Lower leg skin (tissue), 4 donors: ENCODE data around the gene SLC52A3. TPM values are rescaled to one million over a fixed set of nuclear protein-coding genes. Genes with fewer than 3 reads are reported as not detected.
"Not testable (repeated sequence)": the region's sequence is repeated elsewhere in the genome, so short reads cannot be mapped to it uniquely, and the experiment has no call there.

ENCODE experiments used
- DNase-seq, 2 donors: peaks; one replicate each; pipeline ENCODE4 v3.0.0-alpha.2; 2019; ENCODE audit warnings: low spot score in 2 of 2
- H3K4me3 ChIP-seq: fragments of 200-600 bp; sonication (generic); 2 replicates; pipeline ENCODE4 v1.5.1; 2017; ENCODE audit warnings: mild to moderate bottlenecking, low read depth; ENCODE audit not compliant: poor library complexity, severe bottlenecking
- CTCF ChIP-seq, 3 donors: fragments of 450-650 bp; IDR thresholded peaks; one replicate each; pipeline ENCODE4 v1.5.1; 2016; ENCODE audit warnings: antibody characterized with exemption in 3 of 3, mild to moderate bottlenecking in 3 of 3, moderate library complexity in 2 of 3
- POLR2A ChIP-seq, 2 donors: fragments of 450-650 bp; IDR thresholded peaks; one replicate each; pipeline ENCODE4 v1.6.1; 2016 to 2017; ENCODE audit warnings: antibody characterized with exemption in 2 of 2, mild to moderate bottlenecking in 1 of 2, moderate library complexity in 1 of 2
- WGBS, 2 donors: methylation state at CpG; one replicate each; pipeline ENCODE4 v1.1.5; 2018; 5-methylcytosine and 5-hydroxymethylcytosine counted together
- intact Hi-C: fragments of 100-400 bp; cut with DNase I; formaldehyde crosslinking; loops from one replicate; pipeline ENCODE4 v1.15.0; 2023; ENCODE audit warnings: low total_unique reads
- total RNA-seq, 4 donors: library from RNA; depleted of rRNA; stranded (reverse); fragments of >200 nt; gene quantifications; one replicate each; pipeline ENCODE4 v1.1.0, GENCODE V29; 2016

Gene SLC52A3
- total RNA-seq, 4 donors from 2014 or later: 2.2 to 7.5 (median 3.0) TPM

- DNase-seq: no peak
- WGBS, 2 donors: 10 to 28% methylated on average over 1 of the region's 1 CpG
- intact Hi-C loops: no loop called here
- H3K4me3 ChIP-seq: no peak overlapping the region
- no peak for TF ChIP-seq CTCF (IDR thresholded peaks at IDR 0.05)
- TF ChIP-seq POLR2A (IDR thresholded peaks at IDR 0.05): no peak
Observed at GRCh38 chr20:805713-806112, 37.4 kb upstream of the SLC52A3 start.

GRCh38 chr20:801678-802077 lies 33.4 kb upstream of the SLC52A3 start:
- WGBS, 2 donors: 81 to 83% methylated on average over 3 of the region's 3 CpGs
- TF ChIP-seq CTCF (IDR thresholded peaks at IDR 0.05): no peak
- no peak for TF ChIP-seq POLR2A (IDR thresholded peaks at IDR 0.05)

GRCh38 chr20:800026-800425 lies 31.7 kb upstream of the SLC52A3 start:
- H3K4me3 ChIP-seq, intact Hi-C loops, DNase-seq: not testable (repeated sequence)
- WGBS, 2 donors: 87 to 93% methylated on average over 7 of the region's 7 CpGs

More at GRCh38 chr20:801678-802077, 33.4 kb upstream of the SLC52A3 start:
- intact Hi-C loops: no loop called here
- H3K4me3 ChIP-seq: no peak overlapping the region
- no peak for DNase-seq

- H3K4me3 ChIP-seq, intact Hi-C loops: not testable (repeated sequence)
- WGBS, 2 donors: 72 to 80% methylated on average over 5 of the region's 5 CpGs
- DNase-seq: peak in 1 of 2 donors; percentile 56
Observed at GRCh38 chr20:798746-799145, 30.4 kb upstream of the SLC52A3 start.

GRCh38 chr20:796921-797320 lies 28.6 kb upstream of the SLC52A3 start:
- TF ChIP-seq CTCF (IDR thresholded peaks at IDR 0.05) (no peak), POLR2A (IDR thresholded peaks at IDR 0.05) (no peak)
- DNase-seq: no peak

GRCh38 chr20:792248-792647 lies 23.9 kb upstream of the SLC52A3 start:
- WGBS, 2 donors: 93 to 94% methylated on average over 18 of the region's 18 CpGs
- H3K4me3 ChIP-seq: no peak overlapping the region
- intact Hi-C loops: no loop called here
- peak in 1 of 2 donors; percentile 37 for DNase-seq
- no peak for TF ChIP-seq POLR2A (IDR thresholded peaks at IDR 0.05)
- TF ChIP-seq CTCF (IDR thresholded peaks at IDR 0.05): no peak

More at GRCh38 chr20:796921-797320, 28.6 kb upstream of the SLC52A3 start:
- intact Hi-C loops: no loop called here
- whole genome bisulfite sequencing, 2 donors: 50 to 59% methylated on average over 3 of the region's 3 CpGs
- no peak overlapping the region for H3K4me3 ChIP-seq

GRCh38 chr20:791056-791455 lies 22.8 kb upstream of the SLC52A3 start:
- TF ChIP-seq POLR2A (IDR thresholded peaks at IDR 0.05) (no peak), CTCF (IDR thresholded peaks at IDR 0.05) (no peak)
- WGBS, 2 donors: 53 to 67% methylated on average over 2 of the region's 2 CpGs
- intact Hi-C loops: no loop called here
- H3K4me3 ChIP-seq: no peak overlapping the region
- no peak for DNase-seq
